ENCODE results near the gene DLX3.

Gene DLX3

DNA sequence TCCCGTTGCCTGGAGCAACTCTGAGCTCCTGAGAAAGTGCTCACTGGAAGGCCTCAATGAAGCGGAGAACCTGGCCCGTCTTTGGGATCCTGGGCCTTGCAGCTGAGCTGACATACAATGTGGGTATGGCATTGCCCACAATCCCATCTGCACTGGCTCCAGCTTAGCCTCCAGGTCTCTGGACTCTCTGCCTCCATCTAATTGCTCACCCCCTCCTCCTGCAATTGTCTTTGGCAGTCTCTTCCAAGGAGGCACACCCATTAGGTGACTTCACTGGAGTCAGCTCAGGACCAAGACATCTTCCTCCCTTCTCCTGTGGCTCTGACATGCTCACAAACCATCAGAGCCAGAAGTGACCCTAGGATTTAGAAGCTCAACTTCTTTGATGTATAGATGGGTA lies 24.5 kb downstream of the DLX3 start:
- no peak overlapping the region for H2AFZ ChIP-seq (ENCODE audit: low read depth, low read length)
- no peak overlapping the region for H3K4me3 ChIP-seq (ENCODE audit: low read length)
- H3K27me3 ChIP-seq (ENCODE audit: insufficient read depth, low read length) = peaks cover 99% of the 10 kb centered on the region
- H3K9me3 ChIP-seq (ENCODE audit: low read length) = peaks cover 2% of the 10 kb centered on the region
- no peaks in the 10 kb centered on the region for H3K36me3 ChIP-seq (ENCODE audit: insufficient read depth, low read length)
- peaks cover 5% of the 10 kb centered on the region for H3K4me1 ChIP-seq (ENCODE audit: insufficient read depth, low read length)

GRCh38 chr17:49969795-49970389 lies 25.1 kb downstream of the DLX3 start:
- H2AFZ ChIP-seq (ENCODE audit: low read depth, low read length) = no peak overlapping the region
- peaks cover 2% of the 10 kb centered on the region for H3K9me3 ChIP-seq (ENCODE audit: low read length)
- peaks cover 99% of the 10 kb centered on the region for H3K27me3 ChIP-seq (ENCODE audit: insufficient read depth, low read length)
- no peaks in the 10 kb centered on the region for H3K36me3 ChIP-seq (ENCODE audit: insufficient read depth, low read length)
- peaks cover 7% of the 10 kb centered on the region for H3K4me1 ChIP-seq (ENCODE audit: insufficient read depth, low read length)
- no peak overlapping the region for H3K4me3 ChIP-seq (ENCODE audit: low read length)

DNA sequence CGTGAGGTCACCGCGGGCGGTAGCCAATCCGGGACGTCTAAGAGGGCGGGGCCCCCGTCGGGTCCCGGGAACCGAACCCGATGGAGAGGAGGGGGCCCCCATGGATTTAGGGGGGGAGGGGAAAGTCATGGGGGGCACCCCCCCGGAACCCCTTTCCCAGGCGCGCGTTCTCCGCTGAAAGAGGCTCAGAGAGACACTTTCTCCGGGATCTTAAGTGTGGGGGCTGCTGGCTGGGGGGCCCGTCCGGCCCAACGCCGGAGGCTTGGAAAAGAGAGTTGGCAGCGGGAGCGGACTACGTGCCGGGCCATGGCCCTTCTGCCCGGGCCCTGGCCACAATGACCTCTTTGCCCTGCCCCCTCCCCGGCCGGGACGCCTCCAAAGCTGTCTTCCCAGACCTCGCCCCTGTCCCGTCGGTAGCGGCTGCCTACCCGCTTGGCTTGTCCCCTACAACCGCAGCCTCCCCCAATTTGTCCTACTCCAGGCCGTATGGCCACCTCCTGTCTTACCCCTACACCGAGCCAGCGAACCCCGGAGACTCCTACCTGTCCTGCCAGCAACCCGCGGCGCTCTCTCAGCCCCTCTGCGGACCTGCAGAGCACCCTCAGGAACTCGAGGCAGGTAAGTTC lies 25.8 kb downstream of the DLX3 start, which contains the start of gene DLX4:
Gene DLX4 (plus strand): TSS at position 57 of the 626 bp plus-strand sequence. CDS start 279 bp downstream, at position 336.
- no peaks in the 10 kb centered on the region for H3K36me3 ChIP-seq (ENCODE audit: insufficient read depth, low read length)
- peak within 1 kb of the TSS; percentile 68 for H2AFZ ChIP-seq (ENCODE audit: low read depth, low read length)
- peak within 1 kb of the TSS; percentile 37 for H3K4me3 ChIP-seq (ENCODE audit: low read length)
- H3K27me3 ChIP-seq (ENCODE audit: insufficient read depth, low read length) = peaks cover 99% of the 10 kb centered on the region
- H3K9me3 ChIP-seq (ENCODE audit: low read length) = peaks cover 2% of the 10 kb centered on the region
- peaks cover 9% of the 10 kb centered on the region for H3K4me1 ChIP-seq (ENCODE audit: insufficient read depth, low read length)

- Histone ChIP-seq H2AFZ (ENCODE audit: low read depth, low read length) (peak overlapping the region; percentile 68), H3K4me1 (ENCODE audit: insufficient read depth, low read length) (peaks cover 9% of the 10 kb centered on the region), H3K4me3 (ENCODE audit: low read length) (peak overlapping the region; percentile 37), H3K9me3 (ENCODE audit: low read length) (peaks cover 2% of the 10 kb centered on the region), H3K27me3 (ENCODE audit: insufficient read depth, low read length) (peaks cover 99% of the 10 kb centered on the region), H3K36me3 (ENCODE audit: insufficient read depth, low read length) (no peaks in the 10 kb centered on the region)
Observed at GRCh38 chr17:49968405-49969133, 26.5 kb downstream of the DLX3 start.

GRCh38 chr17:49967621-49968404 lies 27.2 kb downstream of the DLX3 start:
- Histone ChIP-seq H2AFZ (ENCODE audit: low read depth, low read length) (no peak overlapping the region), H3K9me3 (ENCODE audit: low read length) (peaks cover 2% of the 10 kb centered on the region), H3K4me1 (ENCODE audit: insufficient read depth, low read length) (peaks cover 9% of the 10 kb centered on the region), H3K4me3 (ENCODE audit: low read length) (peak overlapping the region; percentile 37), H3K27me3 (ENCODE audit: insufficient read depth, low read length) (peaks cover 99% of the 10 kb centered on the region), H3K36me3 (ENCODE audit: insufficient read depth, low read length) (no peaks in the 10 kb centered on the region)

- peaks cover 7% of the 10 kb centered on the region for H3K4me1 ChIP-seq (ENCODE audit: insufficient read depth, low read length)
- H2AFZ ChIP-seq (ENCODE audit: low read depth, low read length) = no peak overlapping the region
- peaks cover 99% of the 10 kb centered on the region for H3K27me3 ChIP-seq (ENCODE audit: insufficient read depth, low read length)
- no peak overlapping the region for H3K4me3 ChIP-seq (ENCODE audit: low read length)
- peaks cover 2% of the 10 kb centered on the region for H3K9me3 ChIP-seq (ENCODE audit: low read length)
- no peaks in the 10 kb centered on the region for H3K36me3 ChIP-seq (ENCODE audit: insufficient read depth, low read length)
Observed at GRCh38 chr17:49967205-49967604, 27.8 kb downstream of the DLX3 start.

- H3K27me3 ChIP-seq (ENCODE audit: insufficient read depth, low read length) = peaks cover 95% of the 10 kb centered on the region
- H2AFZ ChIP-seq (ENCODE audit: low read depth, low read length) = no peak overlapping the region
- no peak overlapping the region for H3K4me3 ChIP-seq (ENCODE audit: low read length)
- H3K9me3 ChIP-seq (ENCODE audit: low read length) = peaks cover 2% of the 10 kb centered on the region
- peaks cover 7% of the 10 kb centered on the region for H3K4me1 ChIP-seq (ENCODE audit: insufficient read depth, low read length)
- H3K36me3 ChIP-seq (ENCODE audit: insufficient read depth, low read length) = no peaks in the 10 kb centered on the region
Observed at GRCh38 chr17:49966767-49967166, 28.3 kb downstream of the DLX3 start.

DNA sequence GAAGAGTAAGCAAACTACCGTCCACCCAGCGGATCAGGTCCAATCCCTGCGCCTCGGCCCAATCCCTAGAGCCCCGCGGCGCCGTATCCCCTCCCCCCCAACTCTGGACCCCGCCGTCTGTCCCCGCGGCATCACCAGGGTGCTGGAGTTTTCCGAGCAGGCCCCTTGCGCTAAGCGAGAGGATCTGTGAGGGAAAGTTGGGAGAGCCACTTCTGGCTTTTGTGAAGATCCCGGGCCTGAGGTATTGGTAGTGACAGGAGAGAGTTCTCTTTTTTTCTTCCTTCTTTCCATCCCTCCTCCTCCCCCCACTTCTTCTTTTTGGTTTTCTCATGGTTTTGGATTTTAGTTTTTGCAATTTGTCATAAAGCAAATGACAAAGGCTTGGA lies 29.5 kb downstream of the DLX3 start:
- no peaks in the 10 kb centered on the region for H3K36me3 ChIP-seq (ENCODE audit: insufficient read depth, low read length)
- H3K9me3 ChIP-seq (ENCODE audit: low read length) = peaks cover 2% of the 10 kb centered on the region
- no peak overlapping the region for H2AFZ ChIP-seq (ENCODE audit: low read depth, low read length)
- H3K4me1 ChIP-seq (ENCODE audit: insufficient read depth, low read length) = peaks cover 7% of the 10 kb centered on the region
- no peak overlapping the region for H3K4me3 ChIP-seq (ENCODE audit: low read length)
- H3K27me3 ChIP-seq (ENCODE audit: insufficient read depth, low read length) = peaks cover 88% of the 10 kb centered on the region

DNA sequence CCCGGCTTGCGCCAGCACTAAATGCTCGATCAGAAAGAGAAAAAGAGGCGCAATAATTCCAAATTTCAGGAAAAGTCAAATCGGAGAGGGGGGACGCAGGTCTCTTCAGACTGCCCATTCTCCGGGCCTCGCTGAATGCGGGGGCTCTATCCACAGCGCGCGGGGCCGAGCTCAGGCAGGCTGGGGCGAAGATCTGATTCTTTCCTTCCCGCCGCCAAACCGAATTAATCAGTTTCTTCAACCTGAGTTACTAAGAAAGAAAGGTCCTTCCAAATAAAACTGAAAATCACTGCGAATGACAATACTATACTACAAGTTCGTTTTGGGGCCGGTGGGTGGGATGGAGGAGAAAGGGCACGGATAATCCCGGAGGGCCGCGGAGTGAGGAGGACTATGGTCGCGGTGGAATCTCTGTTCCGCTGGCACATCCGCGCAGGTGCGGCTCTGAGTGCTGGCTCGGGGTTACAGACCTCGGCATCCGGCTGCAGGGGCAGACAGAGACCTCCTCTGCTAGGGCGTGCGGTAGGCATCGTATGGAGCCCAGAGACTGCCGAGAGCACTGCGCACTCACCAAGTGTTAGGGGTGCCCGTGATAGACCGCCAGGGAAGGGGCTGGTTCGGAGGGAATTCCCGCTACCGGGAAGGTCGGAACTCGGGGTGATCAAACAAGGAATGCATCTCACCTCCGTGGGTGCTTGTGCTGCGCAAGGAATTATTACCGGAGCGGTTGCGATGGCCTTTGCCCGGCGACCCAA lies 30.1 kb downstream of the DLX3 start:
- Histone ChIP-seq H3K36me3 (ENCODE audit: insufficient read depth, low read length) (no peaks in the 10 kb centered on the region), H2AFZ (ENCODE audit: low read depth, low read length) (no peak overlapping the region), H3K4me1 (ENCODE audit: insufficient read depth, low read length) (peaks cover 7% of the 10 kb centered on the region), H3K9me3 (ENCODE audit: low read length) (peaks cover 2% of the 10 kb centered on the region), H3K4me3 (ENCODE audit: low read length) (no peak overlapping the region), H3K27me3 (ENCODE audit: insufficient read depth, low read length) (peaks cover 82% of the 10 kb centered on the region)

DNA sequence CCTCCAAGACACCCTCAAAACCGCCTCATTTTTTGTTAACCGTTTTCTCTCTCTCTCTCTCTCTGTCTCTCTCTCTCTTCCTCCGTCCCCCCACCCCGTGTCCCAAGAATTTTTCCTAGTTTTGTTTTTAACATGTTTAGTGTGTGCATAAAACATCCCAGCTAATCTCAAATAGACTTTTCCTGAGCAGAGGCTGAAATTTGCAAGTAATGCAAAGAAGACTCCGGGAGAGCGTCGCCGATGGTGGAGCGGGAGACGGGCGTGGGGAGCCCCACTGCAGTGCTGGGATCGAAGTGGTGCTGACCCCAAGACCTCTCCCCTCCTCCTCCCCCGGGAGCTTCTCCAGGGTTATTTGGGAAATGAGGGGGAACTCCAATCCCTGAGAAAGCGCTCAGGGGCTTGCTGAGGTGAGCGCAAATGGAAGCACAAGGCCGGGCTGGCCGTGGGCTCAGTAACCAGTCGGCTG lies 30.7 kb downstream of the DLX3 start:
- Histone ChIP-seq H3K36me3 (ENCODE audit: insufficient read depth, low read length) (no peaks in the 10 kb centered on the region), H3K9me3 (ENCODE audit: low read length) (peaks cover 2% of the 10 kb centered on the region), H3K4me3 (ENCODE audit: low read length) (no peak overlapping the region), H3K27me3 (ENCODE audit: insufficient read depth, low read length) (peaks cover 77% of the 10 kb centered on the region), H3K4me1 (ENCODE audit: insufficient read depth, low read length) (peaks cover 7% of the 10 kb centered on the region), H2AFZ (ENCODE audit: low read depth, low read length) (no peak overlapping the region)

GRCh38 chr17:49963626-49964302 lies 31.3 kb downstream of the DLX3 start:
- peaks cover 6% of the 10 kb centered on the region for H3K4me1 ChIP-seq (ENCODE audit: insufficient read depth, low read length)
- peaks cover 2% of the 10 kb centered on the region for H3K9me3 ChIP-seq (ENCODE audit: low read length)
- H3K36me3 ChIP-seq (ENCODE audit: insufficient read depth, low read length) = no peaks in the 10 kb centered on the region
- no peak overlapping the region for H3K4me3 ChIP-seq (ENCODE audit: low read length)
- no peak overlapping the region for H2AFZ ChIP-seq (ENCODE audit: low read depth, low read length)
- peaks cover 77% of the 10 kb centered on the region for H3K27me3 ChIP-seq (ENCODE audit: insufficient read depth, low read length)

- H2AFZ ChIP-seq (ENCODE audit: low read depth, low read length) = no peak overlapping the region
- H3K4me1 ChIP-seq (ENCODE audit: insufficient read depth, low read length) = peaks cover 4% of the 10 kb centered on the region
- H3K9me3 ChIP-seq (ENCODE audit: low read length) = peaks cover 2% of the 10 kb centered on the region
- H3K4me3 ChIP-seq (ENCODE audit: low read length) = no peak overlapping the region
- no peaks in the 10 kb centered on the region for H3K36me3 ChIP-seq (ENCODE audit: insufficient read depth, low read length)
- H3K27me3 ChIP-seq (ENCODE audit: insufficient read depth, low read length) = peaks cover 77% of the 10 kb centered on the region
Observed at GRCh38 chr17:49963309-49963625, 31.8 kb downstream of the DLX3 start.

Measured in neuron (in vitro differentiated cells).